ENCODE measurements around the gene IQGAP2.

DNA sequence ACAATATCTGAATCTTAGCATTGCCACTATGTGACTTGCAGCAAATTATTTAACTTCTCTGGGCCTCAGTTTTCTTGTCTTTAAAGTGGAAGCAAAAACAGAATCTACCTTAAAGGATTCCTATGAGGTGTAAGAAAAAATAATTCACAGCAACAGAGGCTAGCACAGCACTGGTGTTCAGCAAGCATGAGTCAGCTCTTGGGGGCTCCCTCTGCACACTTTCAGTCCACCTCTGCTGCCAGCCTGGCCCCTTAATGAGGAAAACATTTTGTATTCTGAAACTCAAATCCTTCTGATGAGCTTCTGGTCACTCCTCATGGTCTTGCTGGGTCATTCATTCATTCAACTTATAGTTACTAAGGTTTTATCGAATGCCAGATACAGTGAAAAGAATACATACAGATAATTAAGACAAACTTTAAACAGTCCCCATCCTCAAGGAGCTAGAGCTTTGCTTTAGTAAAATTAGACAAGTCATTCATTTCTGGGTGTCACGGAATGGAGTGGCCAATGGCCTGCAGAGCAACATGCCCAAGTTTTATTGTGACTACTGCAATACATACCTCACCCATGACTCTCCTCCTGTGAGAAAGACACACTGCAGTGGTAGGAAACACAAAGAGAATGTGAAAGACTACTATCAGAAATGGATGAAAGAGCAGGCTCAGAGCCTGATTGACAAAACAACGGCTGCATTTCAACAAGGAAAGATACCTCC, 26.8 kb upstream of the IQGAP2 start:
- TF ChIP-seq CTCF (IDR thresholded peaks at IDR 0.05) (no peak), POLR2A (IDR thresholded peaks at IDR 0.05) (no peak)

All from right lobe of liver (tissue), 4 donors.